GM23248 (cell line): ENCODE data around the gene COL8A1. TPM values are rescaled to one million over a fixed set of nuclear protein-coding genes. Genes with fewer than 3 reads are reported as not detected.

Experiments used
- DNase-seq: peaks from one replicate; pipeline ENCODE4 v3.0.0-alpha.2; 2015
- H2AFZ ChIP-seq: fragments of 200-600 bp; sonication (generic); 2 replicates; pipeline ENCODE4 v1.6.1; 2016; ENCODE audit warnings: antibody characterized with exemption
- H3F3A ChIP-seq: fragments of 200-600 bp; sonication (generic); 2 replicates; pipeline ENCODE4 v1.6.1; 2016; ENCODE audit warnings: mild to moderate bottlenecking, antibody characterized with exemption, mixed run types; ENCODE audit not compliant: insufficient read depth
- H3K27ac ChIP-seq: fragments of 200-600 bp; sonication (generic); 2 replicates; pipeline ENCODE4 v1.5.1; 2016; ENCODE audit warnings: mild to moderate bottlenecking
- H3K27me3 ChIP-seq: fragments of 200-600 bp; sonication (generic); replicated peaks from 2 replicates; pipeline ENCODE4 v1.6.1; 2016; ENCODE audit warnings: mild to moderate bottlenecking; ENCODE audit not compliant: insufficient read depth
- H3K36me3 ChIP-seq: fragments of 200-600 bp; sonication (generic); 2 replicates; pipeline ENCODE4 v1.6.1; 2016; ENCODE audit warnings: low read depth, mild to moderate bottlenecking
- H3K4me1 ChIP-seq: fragments of 200-600 bp; sonication (generic); 2 replicates; pipeline ENCODE4 v1.6.1; 2016; ENCODE audit warnings: mild to moderate bottlenecking; ENCODE audit not compliant: insufficient read depth
- H3K4me2 ChIP-seq: fragments of 200-600 bp; sonication (generic); one replicate; pipeline ENCODE4 v1.6.1; 2016; ENCODE audit warnings: mild to moderate bottlenecking; ENCODE audit not compliant: unreplicated experiment
- H3K4me3 ChIP-seq: fragments of 200-600 bp; sonication (generic); 2 replicates; pipeline ENCODE4 v1.5.1; 2016; ENCODE audit warnings: mild to moderate bottlenecking
- H3K79me2 ChIP-seq: fragments of 200-600 bp; sonication (generic); 2 replicates; pipeline ENCODE4 v1.6.1; 2016; ENCODE audit warnings: mild to moderate bottlenecking; ENCODE audit not compliant: insufficient read depth
- H3K9ac ChIP-seq: fragments of 200-600 bp; sonication (generic); 2 replicates; pipeline ENCODE4 v1.6.1; 2016; ENCODE audit warnings: mild to moderate bottlenecking
- H3K9me2 ChIP-seq: fragments of 200-600 bp; sonication (generic); 2 replicates; pipeline ENCODE4 v1.6.1; 2016; ENCODE audit warnings: mixed run types, mild to moderate bottlenecking, moderate library complexity; ENCODE audit not compliant: insufficient read depth
- H3K9me3 ChIP-seq: fragments of 200-600 bp; sonication (generic); one replicate; pipeline ENCODE4 v1.6.1; 2017; ENCODE audit warnings: low read depth
- H4K20me1 ChIP-seq: fragments of 200-600 bp; sonication (generic); 2 replicates; pipeline ENCODE4 v1.6.0; 2016; ENCODE audit not compliant: insufficient read depth
- EZH2 ChIP-seq: fragments of 200-600 bp; sonication (generic); IDR thresholded peaks from 2 replicates; pipeline ENCODE4 v1.6.1; 2018; ENCODE audit warnings: antibody characterized with exemption, mild to moderate bottlenecking; ENCODE audit not compliant: insufficient read depth, poor library complexity, severe bottlenecking
- EZH2phosphoT487 ChIP-seq: fragments of 200-600 bp; sonication (generic); IDR thresholded peaks from 2 replicates; pipeline ENCODE4 v1.6.1; 2018; ENCODE audit warnings: antibody characterized with exemption, moderate library complexity, mild to moderate bottlenecking, low read depth; ENCODE audit not compliant: insufficient read depth
- WGBS, 2 experiments: methylation state at CpG; one replicate each; pipeline ENCODE4 v1.1.6; 2015 to 2017; ENCODE audit warnings: low lambda C conversion rate in 2 of 2, low coverage in 1 of 2; ENCODE audit errors: missing lambda C conversion rate in 2 of 2; 5-methylcytosine and 5-hydroxymethylcytosine counted together
- in situ Hi-C: fragments of 300-500 bp; cut with MboI; formaldehyde crosslinking; loops from 2 replicates; pipeline ENCODE4 v1.15.0; 2020
- polyA plus RNA-seq: library from polyadenylated mRNA; unstranded; fragments of >200 nt; fragmentation: Nextera tagmentation; extraction: Ambion mirVana; gene quantifications from 2 replicates; pipeline ENCODE4 v1.2.1, GENCODE V29; 2016
- total RNA-seq: library from RNA; depleted of rRNA; stranded (reverse); fragments of >200 nt; shearing (Covaris generic); gene quantifications from 2 replicates; pipeline ENCODE4 v1.2.3, GENCODE V29; 2014

The COL8A1 gene
- total and polyA plus RNA-seq, 2 experiments from 2014 or later, result 164 to 189 TPM

DNA sequence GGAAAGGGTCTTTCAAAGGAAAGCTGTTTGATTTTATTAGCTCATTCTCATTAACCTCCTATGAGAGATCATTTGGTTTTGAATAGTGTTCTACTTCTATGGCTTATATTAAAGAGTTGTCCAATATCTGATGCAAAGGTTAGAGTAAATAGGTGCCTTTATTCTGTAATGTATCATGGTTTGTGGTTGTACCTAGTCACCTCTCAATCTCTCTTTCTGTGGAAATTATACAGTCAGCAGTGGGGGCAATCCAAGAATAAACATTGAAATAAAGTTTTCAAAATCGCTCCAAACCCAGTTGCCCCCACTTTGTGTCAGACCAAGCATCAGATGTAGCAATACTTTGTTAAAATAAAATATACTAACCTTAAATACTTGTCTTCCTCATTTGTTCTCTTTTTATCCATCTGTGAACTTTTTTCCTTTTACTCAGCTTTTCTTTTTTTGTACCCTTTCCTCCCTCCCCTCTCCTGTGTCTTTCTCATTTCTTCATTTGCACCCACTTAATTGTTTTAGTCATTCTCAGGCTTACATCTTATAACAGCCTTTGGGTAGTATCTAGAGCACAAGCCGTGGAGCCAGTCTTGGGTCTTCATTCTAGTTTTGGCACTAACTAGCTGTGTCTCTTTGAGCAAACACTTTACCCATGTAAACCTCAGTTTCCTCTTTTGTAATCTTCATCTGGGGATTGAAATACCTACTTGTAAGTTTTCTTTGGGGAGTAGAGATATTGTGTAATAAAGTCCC is 196.0 kb downstream of the COL8A1 start:
- in situ Hi-C loops, result loop anchor here (10.0 kb wide), 1 partner anchor 750 kb away; no protein-coding TSS in a partner anchor
- 92% methylated on average over 2 of the region's 2 CpGs for WGBS, 2 experiments
- TF ChIP-seq EZH2 (no peak), EZH2phosphoT487 (no peak)

DNA sequence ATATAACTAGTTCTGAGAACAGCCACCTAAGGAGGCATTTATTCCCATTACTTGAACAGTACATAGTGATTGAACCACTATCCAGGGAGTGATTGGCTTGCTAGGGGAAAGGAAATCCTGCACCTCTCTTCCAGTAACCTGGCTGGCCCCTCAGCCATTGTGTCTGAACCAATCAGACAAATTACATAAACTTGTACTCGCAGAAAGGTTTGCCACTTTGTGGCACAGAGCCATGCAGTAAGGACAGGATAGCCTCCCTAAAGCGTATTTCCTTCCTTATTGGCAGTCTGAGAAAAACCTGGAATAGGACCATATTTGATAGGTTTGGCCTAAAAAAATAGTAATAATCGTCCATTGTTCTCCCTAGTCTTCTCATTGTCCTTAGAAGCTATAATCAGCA is 198.3 kb downstream of the COL8A1 start:
- no peak overlapping the region for H3K4me2 ChIP-seq
- in situ Hi-C loops, result loop anchor here (5.0 to 10.0 kb wide), 2 partner anchors 411 to 748 kb away; no protein-coding TSS in a partner anchor

More for the DNA sequence above, 196.0 kb downstream of the COL8A1 start:
- H2AFZ ChIP-seq, result no peak overlapping the region
- H3K27me3 ChIP-seq, result no peaks in the 10 kb centered on the region
- no peaks in the 10 kb centered on the region for H3K9me2 ChIP-seq
- H3K9me3 ChIP-seq, result no peaks in the 10 kb centered on the region
- peaks cover 9% of the 10 kb centered on the region; the same call in 1 of the 2 replicates for H3K4me1 ChIP-seq
- H3K4me2 ChIP-seq, result no peak overlapping the region
- no peaks in the 10 kb centered on the region for H4K20me1 ChIP-seq
- no peak for DNase-seq
- peaks cover 32% of the 10 kb centered on the region for H3K79me2 ChIP-seq
- no peak overlapping the region for H3K27ac ChIP-seq
- no peaks in the 10 kb centered on the region for H3K36me3 ChIP-seq
- H3K4me3 ChIP-seq, result no peak overlapping the region
- no peak overlapping the region for H3K9ac ChIP-seq
- peaks cover 14% of the 10 kb centered on the region; the same call in 1 of the 2 replicates for H3F3A ChIP-seq

DNA sequence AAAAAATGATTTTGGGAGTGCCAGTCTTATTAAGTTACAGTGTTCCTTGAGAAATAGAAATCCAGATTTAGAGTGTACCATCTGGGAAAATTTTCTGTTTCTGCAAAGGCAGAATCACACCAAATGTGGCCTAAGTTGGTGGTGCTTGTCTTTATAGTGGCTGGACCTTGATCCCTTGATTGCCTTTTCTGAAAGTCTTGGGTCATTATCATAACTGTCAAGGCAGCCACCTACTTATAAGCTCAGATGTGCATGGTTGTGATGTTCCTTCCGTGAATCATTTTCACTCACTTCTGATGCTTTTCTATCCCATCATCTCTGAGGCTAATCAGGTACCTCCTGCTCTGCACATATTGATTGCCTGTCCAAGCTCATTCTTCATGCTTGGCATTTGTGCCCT is 199.3 kb downstream of the COL8A1 start:
- no peak for TF ChIP-seq EZH2phosphoT487
- no peaks in the 10 kb centered on the region for H3K27me3 ChIP-seq

More for the DNA sequence above, 198.3 kb downstream of the COL8A1 start:
- no peaks in the 10 kb centered on the region for H3K9me3 ChIP-seq
- H4K20me1 ChIP-seq, result no peaks in the 10 kb centered on the region
- no peak overlapping the region for H3K9ac ChIP-seq
- no peaks in the 10 kb centered on the region for H3K36me3 ChIP-seq
- H3K27ac ChIP-seq, result no peak overlapping the region
- H3F3A ChIP-seq, result peaks cover 11% of the 10 kb centered on the region; the same call in 1 of the 2 replicates
- WGBS, 2 experiments, result 72 to 84% methylated on average over 3 of the region's 3 CpGs
- H3K4me1 ChIP-seq, result peaks cover 9% of the 10 kb centered on the region; the same call in 1 of the 2 replicates
- H3K27me3 ChIP-seq, result no peaks in the 10 kb centered on the region
- peaks cover 25% of the 10 kb centered on the region for H3K79me2 ChIP-seq
- no peaks in the 10 kb centered on the region for H3K9me2 ChIP-seq
- TF ChIP-seq EZH2phosphoT487 (no peak), EZH2 (no peak)
- no peak overlapping the region for H2AFZ ChIP-seq
- no peak for DNase-seq
- no peak overlapping the region for H3K4me3 ChIP-seq

DNA sequence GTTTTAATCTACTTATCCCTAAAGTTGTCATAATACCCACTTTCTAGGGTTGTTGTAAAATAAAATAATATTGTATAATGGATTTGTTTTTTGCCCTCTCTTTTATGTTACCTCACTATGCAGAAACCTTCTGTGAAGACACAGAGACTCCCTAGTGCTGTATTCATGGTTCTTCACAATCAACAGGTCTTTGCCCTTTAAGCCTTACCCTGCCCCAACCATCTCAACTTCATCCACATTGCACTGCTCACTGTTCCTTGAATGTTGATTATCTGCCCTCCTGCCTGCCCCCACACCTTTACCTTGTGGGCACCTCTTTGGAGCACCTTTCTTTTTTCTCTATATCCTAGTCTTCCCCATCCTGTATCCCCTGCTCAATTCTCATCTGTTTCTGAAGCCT is 200.4 kb downstream of the COL8A1 start:
- in situ Hi-C loops, result loop anchor here (5.0 to 10.0 kb wide), 2 partner anchors 409 to 746 kb away; no protein-coding TSS in a partner anchor
- no peaks in the 10 kb centered on the region for H3K9me3 ChIP-seq

More for the DNA sequence above, 199.3 kb downstream of the COL8A1 start:
- 100% methylated on average over 1 of the region's 1 CpG for WGBS, 2 experiments
- Histone ChIP-seq H3K4me2 (no peak overlapping the region), H3K4me3 (no peak overlapping the region), H3K9me2 (no peaks in the 10 kb centered on the region), H4K20me1 (no peaks in the 10 kb centered on the region), H2AFZ (no peak overlapping the region), H3K36me3 (no peaks in the 10 kb centered on the region), H3K9ac (no peak overlapping the region), H3K27ac (no peak overlapping the region), H3F3A (peaks cover 10% of the 10 kb centered on the region; the same call in 1 of the 2 replicates), H3K9me3 (no peaks in the 10 kb centered on the region), H3K79me2 (peaks cover 25% of the 10 kb centered on the region), H3K4me1 (peaks cover 9% of the 10 kb centered on the region; the same call in 1 of the 2 replicates)
- in situ Hi-C loops, result loop anchor here (5.0 to 10.0 kb wide), 2 partner anchors 410 to 747 kb away; no protein-coding TSS in a partner anchor
- no peak for DNase-seq

More for the DNA sequence above, 200.4 kb downstream of the COL8A1 start:
- H3K4me2 ChIP-seq, result no peak overlapping the region
- no peaks in the 10 kb centered on the region for H3K36me3 ChIP-seq
- TF ChIP-seq EZH2phosphoT487, result no peak
- TF ChIP-seq EZH2, result no peak
- DNase-seq, result no peak
- H3K79me2 ChIP-seq, result peaks cover 25% of the 10 kb centered on the region
- H2AFZ ChIP-seq, result no peak overlapping the region
- H4K20me1 ChIP-seq, result no peaks in the 10 kb centered on the region
- no peaks in the 10 kb centered on the region for H3K9me2 ChIP-seq
- no peak overlapping the region for H3K27ac ChIP-seq
- H3K27me3 ChIP-seq, result no peaks in the 10 kb centered on the region
- peaks cover 5% of the 10 kb centered on the region for H3K4me1 ChIP-seq
- H3F3A ChIP-seq, result peaks cover 4% of the 10 kb centered on the region; the same call in 1 of the 2 replicates
- H3K9ac ChIP-seq, result no peak overlapping the region
- H3K4me3 ChIP-seq, result no peak overlapping the region
